GM12878 (cell line): ENCODE data around the gene AMN. TPM values are rescaled to one million over a fixed set of nuclear protein-coding genes. Genes with fewer than 3 reads are reported as not detected.

Experiments
- ATAC-seq: fragments of 200-7000 bp; cut with Tn5 transposase; 3 replicates; pipeline ENCODE4 v1.9.1; 2020; ENCODE audit warnings: mild to moderate bottlenecking, moderate library complexity
- BruUV-seq: library from RNA; stranded (reverse); fragments of 400-500 nt; replicated peaks from 2 replicates; lab custom pipeline; 2021; lab: Mats Ljungman, UMichigan
- CTCF ChIA-PET: fragments of 300-600 bp; sonication (Branson Sonifier 250); formaldehyde crosslinking; extraction: SDS; loops from one replicate; lab custom pipeline; 2021; ENCODE audit warnings: inconsistent platforms; lab: Yijun Ruan, JAX
- POLR2A ChIA-PET: fragments of 350-600 bp; formaldehyde crosslinking; extraction: SDS; loops from one replicate; lab custom pipeline; 2021; ENCODE audit warnings: inconsistent platforms; lab: Charles Lee
- RAD21 ChIA-PET: fragments of 300-600 bp; sonication (Branson Sonifier 250); formaldehyde crosslinking; loops from one replicate; lab custom pipeline; 2023; ENCODE audit warnings: antibody characterized with exemption; ENCODE audit not compliant: unreplicated experiment; lab: Charles Lee
- SMC1A ChIA-PET: fragments of 300-600 bp; sonication (Branson Sonifier 250); formaldehyde crosslinking; loops from one replicate; lab custom pipeline; 2023; ENCODE audit not compliant: unreplicated experiment, uncharacterized antibody; lab: Charles Lee
- DNase-seq: peaks from one replicate; pipeline ENCODE4 v3.0.0-alpha.2; 2011; ENCODE audit warnings: low read depth, low spot score
- FAIRE-seq: peaks from 3 replicates; lab custom pipeline; 2011; peaks lifted over from hg19 to GRCh38; lab: Jason Lieb, UNC
- H2AFZ ChIP-seq: 2 replicates; pipeline ENCODE4 v1.6.0; 2011; ENCODE audit warnings: low read depth, low read length, control low read depth; ENCODE audit not compliant: control insufficient read depth
- H3K27ac ChIP-seq: 2 replicates; pipeline ENCODE4 v1.5.1; 2011; ENCODE audit warnings: control low read depth; ENCODE audit not compliant: control insufficient read depth, insufficient read depth
- H3K27me3 ChIP-seq, 2 experiments: replicated peaks in 1 of 2; 2 replicates each; pipeline versions ENCODE4 v1.6.0 to v1.6.1; 2011; ENCODE audit warnings: low read length in 1 of 2; ENCODE audit not compliant: control insufficient read depth in 2 of 2, insufficient read depth in 2 of 2
- H3K36me3 ChIP-seq, 2 experiments: 2 replicates each; pipeline ENCODE4 v1.5.1; 2011; ENCODE audit warnings: low read length in 1 of 2; ENCODE audit not compliant: control insufficient read depth in 2 of 2, insufficient read depth in 2 of 2
- H3K4me1 ChIP-seq: 2 replicates; pipeline ENCODE4 v1.6.1; 2011; ENCODE audit warnings: mild to moderate bottlenecking, low read length, moderate library complexity, mixed read lengths; ENCODE audit not compliant: control insufficient read depth, insufficient read depth
- H3K4me2 ChIP-seq: 2 replicates; pipeline ENCODE4 v1.6.0; 2011; ENCODE audit warnings: control low read depth; ENCODE audit not compliant: control insufficient read depth, insufficient read depth
- H3K4me3 ChIP-seq: fragments of 200-600 bp; sonication (generic); 2 replicates; pipeline ENCODE4 v1.5.1; 2016
- H3K79me2 ChIP-seq: 2 replicates; pipeline ENCODE4 v1.6.0; 2011; ENCODE audit warnings: low read length; ENCODE audit not compliant: control insufficient read depth, insufficient read depth
- H3K9ac ChIP-seq: 2 replicates; pipeline ENCODE4 v1.8.0; 2011; ENCODE audit warnings: low read length, control low read depth, mixed read lengths; ENCODE audit not compliant: control insufficient read depth, insufficient read depth
- H3K9me3 ChIP-seq: replicated peaks from 3 replicates; pipeline ENCODE4 v1.5.1; 2011; ENCODE audit warnings: mild to moderate bottlenecking, low read length; ENCODE audit not compliant: control insufficient read depth, insufficient read depth
- H4K20me1 ChIP-seq: 2 replicates; pipeline ENCODE4 v1.6.0; 2011; ENCODE audit not compliant: control insufficient read depth, insufficient read depth
- BCLAF1 ChIP-seq: fragments of 450-650 bp; IDR thresholded peaks from 2 replicates; pipeline ENCODE4 v1.6.1; 2017; ENCODE audit warnings: antibody characterized with exemption, mild to moderate bottlenecking, moderate library complexity
- CHD2 ChIP-seq: IDR thresholded peaks from 2 replicates; pipeline ENCODE4 v1.6.1; 2011; ENCODE audit warnings: low read depth, low read length, improper control_type of control experiment, borderline replicate concordance
- E4F1 ChIP-seq: fragments of 450-650 bp; IDR thresholded peaks from 2 replicates; pipeline ENCODE4 v1.6.1; 2018; ENCODE audit warnings: borderline replicate concordance, mild to moderate bottlenecking; ENCODE audit not compliant: partially characterized antibody
- GATAD2B ChIP-seq: fragments of 450-650 bp; conservative IDR thresholded peaks from 2 replicates; pipeline ENCODE4 v1.6.1; 2017; ENCODE audit warnings: low read depth, mild to moderate bottlenecking, moderate library complexity
- IRF5 ChIP-seq: fragments of 450-650 bp; IDR thresholded peaks from 2 replicates; pipeline ENCODE4 v1.6.1; 2017; ENCODE audit warnings: borderline replicate concordance
- JUND ChIP-seq: IDR thresholded peaks from 2 replicates; pipeline ENCODE4 v1.6.1; 2012; ENCODE audit warnings: low read depth, mild to moderate bottlenecking, low read length, improper control_type of control experiment, moderate library complexity
- POLR2A ChIP-seq: IDR thresholded peaks from 2 replicates; pipeline ENCODE4 v1.6.1; 2011; ENCODE audit warnings: low read depth, mild to moderate bottlenecking, low read length
- RELA ChIP-seq: fragments of 450-650 bp; IDR thresholded peaks from 2 replicates; pipeline ENCODE4 v1.8.0; 2014; ENCODE audit warnings: borderline replicate concordance; ENCODE audit not compliant: partially characterized antibody
- RELB ChIP-seq: fragments of 450-650 bp; IDR thresholded peaks from 2 replicates; pipeline ENCODE4 v1.6.1; 2017; ENCODE audit warnings: low read depth, mild to moderate bottlenecking, moderate library complexity
- SMC3 ChIP-seq: IDR thresholded peaks from 2 replicates; pipeline ENCODE4 v1.6.1; 2011; ENCODE audit warnings: low read length, improper control_type of control experiment, borderline replicate concordance
- YBX1 ChIP-seq: fragments of 450-650 bp; IDR thresholded peaks from 2 replicates; pipeline ENCODE4 v1.6.1; 2016; ENCODE audit warnings: antibody characterized with exemption
- WGBS: methylation state at CpG from one replicate; pipeline ENCODE4 v1.1.6; 2016; ENCODE audit warnings: low lambda C conversion rate; ENCODE audit not compliant: insufficient replicate concordance, insufficient coverage; ENCODE audit errors: missing lambda C conversion rate; 5-methylcytosine and 5-hydroxymethylcytosine counted together
- in situ Hi-C: fragments of 300-500 bp; cut with MboI; formaldehyde crosslinking; loops from 9 replicates; pipeline ENCODE4 v1.14.3; 2018; ENCODE audit warnings: mixed read lengths
- intact Hi-C: fragments of 100-400 bp; cut with micrococcal nuclease; formaldehyde crosslinking; loops from one replicate; pipeline ENCODE4 v1.14.2; 2022; ENCODE audit not compliant: unreplicated experiment
- polyA plus RNA-seq, 11 experiments: library from polyadenylated mRNA; depleted of rRNA in 4 of 11; unstranded in 6 of 11; stranded (reverse) in 5 of 11; fragments of >200 nt; fragmentation: Nextera tagmentation in 4 of 11; fragmentation: Illumina TruSeq in 1 of 11; extraction: Ambion mirVana in 4 of 11; extraction: Trizol in 1 of 11; gene quantifications; 1 replicate in 1 of 11; 2 replicates in 10 of 11; pipeline versions ENCODE4 v1.2.1 to v1.2.3, GENCODE V29; 2011 to 2016; ENCODE audit warnings: inconsistent platforms in 2 of 11, missing spikeins in 2 of 11, low read depth in 1 of 11
- total RNA-seq, 4 experiments: library from RNA; depleted of rRNA in 3 of 4; stranded (reverse); fragments of >200 nt in 3 of 4; fragmentation: Illumina TruSeq in 1 of 4; extraction: Trizol in 1 of 4; gene quantifications; 2 replicates each; pipeline versions ENCODE4 v1.2.1 to v1.2.3, GENCODE V29; 2013 to 2021

The AMN gene
- total and polyA plus RNA-seq, 10 of the 15 experiments (the other 5 are each of a cell fraction or from before 2014, with no cell fraction given) = 0.03 to 0.33 (median 0.11) TPM; not detected in 6

GRCh38 chr14:102953100-102953499 lies 30.6 kb downstream of the AMN start:
- intact Hi-C loops = no loop called here
- Histone ChIP-seq H3K36me3 (peaks cover 7 to 12% of the 10 kb centered on the region in 2 experiments; a peak in 3 of 4 replicates), H2AFZ (no peak overlapping the region), H3K4me2 (no peak overlapping the region), H3K9me3 (no peaks in the 10 kb centered on the region), H3K79me2 (no peaks in the 10 kb centered on the region), H3K27ac (no peak overlapping the region), H4K20me1 (no peaks in the 10 kb centered on the region), H3K4me1 (peaks cover 11% of the 10 kb centered on the region), H3K4me3 (no peak overlapping the region), H3K27me3 (no peaks in the 10 kb centered on the region), H3K9ac (no peak overlapping the region)
- ChIA-PET SMC1A (no interaction called here), CTCF (interaction anchor here (0.6 kb wide), 1 partner anchor 257 kb away, joined by 3 read pairs; no protein-coding TSS in a partner anchor), POLR2A (no interaction called here), RAD21 (no interaction called here)
- 78% methylated on average over 15 of the region's 15 CpGs for WGBS
- in situ Hi-C loops = no loop called here
- no peak for TF ChIP-seq RELB
- TF ChIP-seq YBX1 = no peak
- TF ChIP-seq RELA = no peak
- TF ChIP-seq CHD2 = no peak
- no peak for TF ChIP-seq IRF5
- TF ChIP-seq JUND = no peak
- no peak for TF ChIP-seq GATAD2B
- no peak for TF ChIP-seq POLR2A
- TF ChIP-seq E4F1 = no peak
- no peak for TF ChIP-seq BCLAF1
- no peak for TF ChIP-seq SMC3
- BruUV-seq = no TSS peak
- no peak for FAIRE-seq
- DNase-seq = no peak
- no peak for ATAC-seq
